Ascending aorta (tissue), 2 donors: ENCODE measurements around the gene BNIP3. TPM values are rescaled to one million over a fixed set of nuclear protein-coding genes. Genes with fewer than 3 reads are reported as not detected.

Source experiments
- DNase-seq, 2 donors: peaks; one replicate each; pipeline ENCODE4 v3.0.0-alpha.2; 2019; ENCODE audit warnings: low spot score in 2 of 2
- H3K27ac ChIP-seq, 2 donors: fragments of 200-600 bp; sonication (generic); one replicate each; pipeline ENCODE4 v1.5.1; 2016 to 2017; ENCODE audit warnings: mild to moderate bottlenecking in 1 of 2
- H3K27me3 ChIP-seq: fragments of 200-600 bp; sonication (generic); one replicate; pipeline ENCODE4 v1.5.1; 2017
- H3K36me3 ChIP-seq, 2 donors: fragments of 200-600 bp; sonication (generic); one replicate each; pipeline ENCODE4 v1.5.1; 2016
- H3K4me1 ChIP-seq, 2 donors: fragments of 200-600 bp; sonication (generic); one replicate each; pipeline ENCODE4 v1.5.1; 2016 to 2017; ENCODE audit warnings: mild to moderate bottlenecking in 1 of 2
- H3K4me3 ChIP-seq, 2 donors: fragments of 200-600 bp; sonication (generic); one replicate each; pipeline ENCODE4 v1.5.1; 2016 to 2017; ENCODE audit warnings: mild to moderate bottlenecking in 1 of 2
- H3K9me3 ChIP-seq, 2 donors: fragments of 200-600 bp; sonication (generic); one replicate each; pipeline ENCODE4 v1.5.1; 2016
- CTCF ChIP-seq, 3 experiments: fragments of 200-600 bp in 2 of 3; fragments of 450-650 bp in 1 of 3; sonication (generic) in 2 of 3; IDR thresholded peaks; one replicate each; pipeline ENCODE4 v1.5.1; 2016 to 2019; ENCODE audit warnings: antibody characterized with exemption in 3 of 3, mild to moderate bottlenecking in 1 of 3, moderate library complexity in 1 of 3
- intact Hi-C: fragments of 100-400 bp; cut with DNase I; formaldehyde crosslinking; loops from one replicate; pipeline ENCODE4 v1.15.1; 2023
- total RNA-seq: library from RNA; depleted of rRNA; stranded (reverse); fragments of >200 nt; gene quantifications from one replicate; pipeline ENCODE4 v1.1.0, GENCODE V29; 2016

The BNIP3 gene
- total RNA-seq, 1 donor from 2014 or later, result 18.3 TPM

- no peaks in the 10 kb centered on the region for H3K27me3 ChIP-seq
- H3K27ac ChIP-seq, result no peak overlapping the region
- intact Hi-C loops, result no loop called here
- no peak for DNase-seq
- H3K4me3 ChIP-seq, result peak overlapping the region in 1 of 2 donors; percentile 11
- H3K9me3 ChIP-seq, result no peaks in the 10 kb centered on the region
- no peaks in the 10 kb centered on the region for H3K4me1 ChIP-seq
- no peaks in the 10 kb centered on the region for H3K36me3 ChIP-seq
- TF ChIP-seq CTCF (IDR thresholded peaks at IDR 0.05), result no peak
Measured at GRCh38 chr10:132001238-132001972, 19.7 kb upstream of the BNIP3 start.

- intact Hi-C loops, result no loop called here
- H3K27me3 ChIP-seq, result no peaks in the 10 kb centered on the region
- no peak overlapping the region for H3K4me3 ChIP-seq
- no peak for DNase-seq
- H3K4me1 ChIP-seq, result no peaks in the 10 kb centered on the region
- H3K27ac ChIP-seq, result no peak overlapping the region
- H3K36me3 ChIP-seq, result no peaks in the 10 kb centered on the region
- TF ChIP-seq CTCF (IDR thresholded peaks at IDR 0.05), result no peak
- H3K9me3 ChIP-seq, result no peaks in the 10 kb centered on the region
Measured at GRCh38 chr10:131998845-131999681, 17.3 kb upstream of the BNIP3 start.

- peak overlapping the region in 1 of 2 donors; percentile 27 for H3K27ac ChIP-seq
- no peaks in the 10 kb centered on the region for H3K4me1 ChIP-seq
- H3K36me3 ChIP-seq, result no peaks in the 10 kb centered on the region
- no peak for TF ChIP-seq CTCF (IDR thresholded peaks at IDR 0.05)
- intact Hi-C loops, result no loop called here
- H3K9me3 ChIP-seq, result no peaks in the 10 kb centered on the region
- DNase-seq, result no peak
- no peaks in the 10 kb centered on the region for H3K27me3 ChIP-seq
- no peak overlapping the region for H3K4me3 ChIP-seq
Measured at GRCh38 chr10:131998050-131998844, 16.5 kb upstream of the BNIP3 start.

GRCh38 chr10:131997366-131998049, 15.8 kb upstream of the BNIP3 start:
- peak in 1 of 2 donors; percentile 83 for DNase-seq
- Histone ChIP-seq H3K4me1 (no peaks in the 10 kb centered on the region), H3K27ac (no peak overlapping the region), H3K4me3 (no peak overlapping the region), H3K27me3 (no peaks in the 10 kb centered on the region), H3K9me3 (no peaks in the 10 kb centered on the region), H3K36me3 (no peaks in the 10 kb centered on the region)
- no peak for TF ChIP-seq CTCF (IDR thresholded peaks at IDR 0.05)
- intact Hi-C loops, result no loop called here
